Mucosa of stomach (tissue), 1 donor: ENCODE measurements around the gene RNF40.

Experiments used
- H3K27me3 ChIP-seq: one replicate; pipeline ENCODE4 v1.7.0; 2013; ENCODE audit warnings: mild to moderate bottlenecking, low read length; ENCODE audit not compliant: control insufficient read depth, insufficient read depth
- H3K36me3 ChIP-seq: one replicate; pipeline ENCODE4 v1.7.0; 2013; ENCODE audit warnings: low read length; ENCODE audit not compliant: control insufficient read depth, insufficient read depth
- H3K4me1 ChIP-seq: one replicate; pipeline ENCODE4 v1.7.0; 2013; ENCODE audit warnings: mild to moderate bottlenecking, low read length; ENCODE audit not compliant: control insufficient read depth, insufficient read depth
- H3K4me3 ChIP-seq: one replicate; pipeline ENCODE4 v1.7.0; 2013; ENCODE audit warnings: low read length
- H3K9ac ChIP-seq: one replicate; pipeline ENCODE4 v1.7.0; 2013; ENCODE audit warnings: mild to moderate bottlenecking, low read length, moderate library complexity
- H3K9me3 ChIP-seq: one replicate; pipeline ENCODE4 v1.7.0; 2013; ENCODE audit warnings: mild to moderate bottlenecking, low read length, moderate library complexity; ENCODE audit not compliant: control insufficient read depth
- donor health status: Pancreatic carcinoma.

RNF40 gene

DNA sequence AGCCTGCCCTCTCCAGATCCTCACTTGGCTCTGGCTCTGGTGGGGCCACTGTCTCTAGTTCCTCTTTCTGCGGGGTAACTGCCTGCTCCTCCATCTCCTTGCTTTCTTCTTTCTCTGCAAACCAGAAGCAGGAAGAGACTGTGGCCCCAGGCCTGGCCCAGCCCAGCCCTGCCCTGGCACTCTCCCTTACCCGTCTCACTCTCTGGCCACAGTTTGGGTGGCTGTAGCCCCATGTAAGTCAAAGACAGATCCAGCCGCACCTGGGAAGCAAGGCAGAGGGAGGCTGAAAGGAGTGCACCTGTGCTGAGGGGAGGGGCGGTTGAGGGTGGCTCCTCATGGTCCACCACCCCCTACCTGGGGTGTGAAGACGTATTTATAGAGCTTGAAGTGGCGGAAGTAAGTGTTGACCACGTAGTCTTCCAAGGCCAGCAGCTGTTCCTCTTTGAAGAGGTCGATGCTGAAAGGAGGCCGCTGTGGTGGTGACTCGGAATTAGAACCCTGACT is 3.1 kb upstream of the RNF40 start:
- Histone ChIP-seq H3K36me3 (no peaks in the 10 kb centered on the region), H3K9ac (no peak overlapping the region), H3K9me3 (no peaks in the 10 kb centered on the region)

DNA sequence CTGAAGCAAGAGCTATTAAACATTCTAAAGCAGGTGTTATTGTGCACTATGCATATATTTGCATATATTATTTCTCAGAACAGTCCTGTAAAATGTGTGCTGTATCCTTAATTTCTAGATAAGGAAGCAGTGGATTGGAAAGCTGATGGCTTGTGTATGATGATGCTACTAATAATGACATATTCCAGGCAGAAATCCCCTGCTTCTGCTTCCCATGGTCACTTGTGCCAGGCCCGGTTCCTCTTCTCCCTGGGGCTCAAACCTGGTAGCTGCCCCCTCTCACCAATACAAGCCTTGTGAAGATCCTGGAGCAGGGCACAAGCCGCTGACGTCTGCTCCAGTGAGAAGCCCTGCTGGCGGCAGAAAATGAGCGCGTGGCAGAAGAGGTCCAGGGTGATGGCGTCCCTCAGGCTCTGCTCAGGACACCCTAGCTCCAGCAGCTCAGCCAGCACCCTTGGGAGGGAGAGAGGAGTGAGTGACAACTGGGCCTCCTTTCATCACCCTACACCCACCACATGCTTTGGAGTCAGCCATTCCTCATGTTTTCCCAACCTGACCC is 2.0 kb upstream of the RNF40 start:
- H3K9ac ChIP-seq: no peak overlapping the region
- H3K36me3 ChIP-seq: peaks cover 7% of the 10 kb centered on the region
- no peaks in the 10 kb centered on the region for H3K9me3 ChIP-seq
- H3K4me1 ChIP-seq: peaks cover 19% of the 10 kb centered on the region
- H3K27me3 ChIP-seq: no peaks in the 10 kb centered on the region
- H3K4me3 ChIP-seq: no peak overlapping the region

More for the DNA sequence above, 3.1 kb upstream of the RNF40 start:
- Histone ChIP-seq H3K4me3 (no peak overlapping the region), H3K4me1 (peaks cover 19% of the 10 kb centered on the region), H3K27me3 (no peaks in the 10 kb centered on the region)

DNA sequence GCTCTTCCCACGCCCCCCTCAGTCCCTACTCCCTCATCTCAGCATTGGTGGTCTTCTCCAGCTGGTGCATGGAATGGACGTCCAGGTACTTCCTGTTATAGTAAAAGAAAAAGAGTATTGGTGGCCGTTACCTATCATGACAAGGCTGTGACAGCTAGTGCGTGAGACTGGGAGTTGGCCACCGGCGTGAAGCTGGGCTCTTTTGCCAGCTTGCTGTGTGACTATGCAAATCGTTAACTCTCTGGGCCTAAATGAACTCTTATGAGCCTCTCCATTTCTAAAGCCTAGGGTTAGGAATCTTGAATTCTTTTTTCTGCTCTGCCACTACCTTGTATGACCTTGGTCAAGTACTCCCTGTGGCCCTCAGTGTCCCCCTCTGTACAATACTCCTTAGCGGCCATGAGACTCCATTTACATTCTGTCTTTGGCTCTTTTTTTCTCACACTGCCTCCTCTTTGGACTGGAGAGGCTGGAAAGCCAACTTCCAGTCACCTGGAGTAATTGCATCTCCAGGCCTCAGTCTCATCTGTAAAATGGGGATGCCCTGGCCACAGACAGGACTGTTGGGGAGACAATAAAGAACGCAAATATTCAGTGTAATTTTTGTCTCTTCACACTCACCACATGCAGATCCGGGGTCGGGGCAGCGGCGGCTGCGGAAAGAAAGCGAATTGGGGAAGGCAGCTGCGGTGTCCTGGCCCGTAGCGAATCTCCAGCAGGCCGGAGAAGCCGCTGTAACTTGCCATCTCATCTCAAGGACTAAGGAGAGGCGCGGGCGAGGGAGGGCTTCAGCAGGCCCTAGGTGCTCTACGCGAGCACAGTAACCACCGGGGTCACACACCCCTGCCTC is 1.3 kb upstream of the RNF40 start:
- peaks cover 9% of the 10 kb centered on the region for H3K36me3 ChIP-seq
- H3K27me3 ChIP-seq: no peaks in the 10 kb centered on the region
- peak overlapping the region; percentile 96 for H3K9ac ChIP-seq
- H3K4me1 ChIP-seq: peaks cover 19% of the 10 kb centered on the region
- H3K4me3 ChIP-seq: no peak overlapping the region
- H3K9me3 ChIP-seq: no peaks in the 10 kb centered on the region

DNA sequence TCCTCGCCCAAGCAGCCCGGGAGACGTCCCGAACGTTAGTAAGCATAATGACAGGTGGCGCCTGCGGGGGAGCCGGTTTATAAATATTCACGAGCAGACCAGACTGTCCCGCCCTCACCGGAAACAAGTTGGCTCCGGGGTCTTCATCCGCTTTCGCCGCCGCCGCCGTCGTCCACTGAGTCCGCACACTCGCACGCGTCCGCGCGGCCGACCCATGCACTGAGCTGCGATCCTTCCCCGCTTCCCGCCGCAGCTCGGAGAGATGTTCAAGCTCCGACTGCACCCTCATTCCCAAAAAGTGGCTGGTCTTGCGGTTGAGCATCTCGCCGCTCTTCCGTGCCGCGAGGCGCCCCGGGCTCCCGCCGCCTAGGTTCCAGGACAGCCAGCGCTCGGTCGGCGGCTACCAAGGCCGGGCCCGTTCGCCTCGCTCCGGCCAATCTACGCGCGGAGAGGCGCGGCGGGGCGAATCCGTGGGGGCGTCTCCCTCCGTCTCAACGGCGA is 645 bp upstream of the RNF40 start:
- Histone ChIP-seq H3K36me3 (peaks cover 13% of the 10 kb centered on the region), H3K9ac (peak overlapping the region; percentile 96), H3K27me3 (no peaks in the 10 kb centered on the region), H3K4me1 (peaks cover 19% of the 10 kb centered on the region), H3K9me3 (no peaks in the 10 kb centered on the region), H3K4me3 (peak overlapping the region; percentile 83)

DNA sequence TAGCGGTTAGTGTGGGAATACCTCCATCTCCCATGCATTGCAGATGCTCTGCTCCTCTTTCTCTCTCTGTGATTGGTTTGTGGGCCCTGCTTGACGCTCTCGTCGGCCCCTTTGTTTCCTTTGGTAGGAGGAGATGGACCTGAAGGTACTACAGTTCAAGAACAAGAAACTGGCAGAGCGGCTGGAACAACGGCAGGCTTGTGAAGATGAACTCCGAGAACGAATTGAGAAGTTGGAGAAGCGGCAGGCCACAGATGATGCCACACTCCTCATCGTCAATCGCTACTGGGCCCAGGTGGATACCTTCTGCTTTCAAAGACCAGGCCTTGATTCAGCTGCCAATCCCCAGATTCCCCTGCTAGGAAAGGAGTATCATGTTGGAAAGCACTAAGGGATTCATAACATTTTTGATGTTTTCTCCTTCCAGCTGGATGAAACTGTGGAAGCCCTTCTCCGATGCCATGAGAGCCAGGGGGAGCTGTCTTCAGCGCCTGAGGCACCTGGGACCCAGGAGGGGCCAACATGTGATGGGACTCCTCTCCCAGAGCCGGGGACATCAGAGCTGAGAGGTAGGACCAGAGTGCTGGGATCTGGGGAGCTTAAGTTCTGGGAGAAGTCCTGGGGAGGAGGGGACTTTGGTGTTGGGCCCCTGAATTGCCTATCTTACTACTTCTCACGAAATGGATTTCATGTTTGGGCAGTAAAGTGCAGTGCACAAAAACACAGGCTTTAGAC is 1.0 kb downstream of the RNF40 start:
- peak overlapping the region; percentile 83 for H3K4me3 ChIP-seq
- H3K27me3 ChIP-seq: no peaks in the 10 kb centered on the region
- H3K4me1 ChIP-seq: peaks cover 19% of the 10 kb centered on the region
- H3K9ac ChIP-seq: peak overlapping the region; percentile 96
- H3K36me3 ChIP-seq: peaks cover 25% of the 10 kb centered on the region
- no peaks in the 10 kb centered on the region for H3K9me3 ChIP-seq

DNA sequence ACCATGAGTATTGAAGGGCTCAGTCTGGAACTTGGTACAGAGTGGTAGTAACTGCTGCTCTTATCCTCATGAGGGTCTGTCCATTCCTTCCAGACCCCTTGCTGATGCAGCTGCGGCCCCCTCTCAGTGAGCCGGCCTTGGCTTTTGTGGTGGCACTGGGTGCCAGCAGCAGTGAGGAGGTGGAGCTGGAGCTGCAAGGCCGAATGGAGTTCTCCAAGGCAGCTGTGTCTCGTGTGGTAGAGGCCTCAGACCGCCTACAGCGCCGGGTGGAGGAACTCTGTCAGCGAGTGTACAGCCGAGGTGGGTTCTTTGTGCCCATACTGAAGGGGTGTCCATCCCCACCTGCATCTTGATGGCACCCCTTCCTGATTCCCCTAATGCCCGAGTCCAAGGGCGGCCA is 2.0 kb downstream of the RNF40 start:
- no peaks in the 10 kb centered on the region for H3K27me3 ChIP-seq
- peaks cover 19% of the 10 kb centered on the region for H3K4me1 ChIP-seq
- H3K9ac ChIP-seq: no peak overlapping the region
- H3K9me3 ChIP-seq: no peaks in the 10 kb centered on the region
- no peak overlapping the region for H3K4me3 ChIP-seq
- H3K36me3 ChIP-seq: peaks cover 34% of the 10 kb centered on the region

DNA sequence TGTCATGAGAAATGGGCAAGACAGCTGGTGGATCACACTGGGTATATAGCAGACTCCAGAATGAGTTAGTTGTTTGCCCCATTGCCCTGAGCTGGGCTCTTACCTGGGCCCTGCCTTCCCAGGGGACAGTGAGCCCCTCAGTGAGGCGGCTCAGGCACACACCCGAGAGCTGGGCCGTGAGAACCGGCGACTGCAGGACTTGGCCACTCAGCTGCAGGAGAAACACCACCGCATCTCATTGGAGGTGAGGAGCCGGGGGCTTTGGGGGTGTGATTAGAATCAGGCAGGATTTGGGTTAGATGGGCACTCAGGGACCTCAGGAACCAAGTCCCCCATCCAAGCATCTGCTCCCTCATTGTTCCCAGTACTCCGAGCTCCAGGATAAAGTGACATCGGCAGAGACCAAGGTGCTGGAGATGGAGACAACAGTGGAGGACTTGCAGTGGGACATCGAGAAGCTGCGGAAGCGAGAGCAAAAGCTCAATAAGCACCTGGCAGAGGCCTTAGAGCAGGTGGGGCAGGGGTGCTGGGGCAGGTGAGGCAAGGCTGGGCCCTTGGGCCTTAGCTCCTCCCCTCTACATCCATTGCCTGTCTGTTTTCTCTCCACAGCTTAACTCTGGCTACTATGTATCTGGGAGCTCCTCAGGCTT is 2.8 kb downstream of the RNF40 start:
- no peaks in the 10 kb centered on the region for H3K9me3 ChIP-seq
- H3K4me3 ChIP-seq: no peak overlapping the region
- peaks cover 19% of the 10 kb centered on the region for H3K4me1 ChIP-seq
- H3K27me3 ChIP-seq: no peaks in the 10 kb centered on the region
- peaks cover 40% of the 10 kb centered on the region for H3K36me3 ChIP-seq
- H3K9ac ChIP-seq: no peak overlapping the region

DNA sequence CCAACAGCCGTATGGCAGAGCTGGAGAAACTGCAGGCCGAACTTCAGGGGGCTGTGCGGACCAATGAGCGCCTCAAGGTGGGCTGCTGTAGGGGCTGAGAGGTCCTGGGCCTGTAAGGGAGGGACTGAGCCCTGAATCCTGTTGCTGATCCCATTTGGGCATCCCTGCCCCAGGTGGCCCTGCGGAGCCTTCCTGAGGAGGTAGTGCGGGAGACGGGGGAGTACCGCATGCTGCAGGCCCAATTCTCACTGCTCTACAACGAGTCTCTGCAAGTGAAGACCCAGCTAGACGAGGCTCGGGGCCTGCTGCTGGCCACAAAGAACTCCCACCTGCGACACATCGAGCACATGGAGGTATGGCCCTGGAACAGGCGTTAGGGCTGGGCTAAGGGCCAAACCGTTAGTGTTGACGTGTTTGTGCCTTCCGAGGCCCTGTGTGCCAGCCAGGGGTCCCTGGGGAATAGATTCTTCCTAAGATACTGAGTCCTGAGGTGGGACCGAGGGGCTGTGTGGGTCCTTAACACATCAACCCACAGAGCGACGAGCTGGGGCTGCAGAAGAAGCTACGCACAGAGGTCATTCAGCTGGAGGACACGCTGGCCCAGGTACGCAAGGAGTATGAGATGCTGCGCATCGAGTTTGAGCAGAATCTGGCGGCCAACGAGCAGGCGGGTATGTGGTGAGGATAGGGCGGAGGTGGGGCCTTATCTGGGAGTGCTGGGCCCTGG is 4.2 kb downstream of the RNF40 start:
- peaks cover 12% of the 10 kb centered on the region for H3K4me1 ChIP-seq
- H3K9ac ChIP-seq: no peak overlapping the region
- H3K27me3 ChIP-seq: no peaks in the 10 kb centered on the region
- no peak overlapping the region for H3K4me3 ChIP-seq
- peaks cover 40% of the 10 kb centered on the region for H3K36me3 ChIP-seq
- no peaks in the 10 kb centered on the region for H3K9me3 ChIP-seq

DNA sequence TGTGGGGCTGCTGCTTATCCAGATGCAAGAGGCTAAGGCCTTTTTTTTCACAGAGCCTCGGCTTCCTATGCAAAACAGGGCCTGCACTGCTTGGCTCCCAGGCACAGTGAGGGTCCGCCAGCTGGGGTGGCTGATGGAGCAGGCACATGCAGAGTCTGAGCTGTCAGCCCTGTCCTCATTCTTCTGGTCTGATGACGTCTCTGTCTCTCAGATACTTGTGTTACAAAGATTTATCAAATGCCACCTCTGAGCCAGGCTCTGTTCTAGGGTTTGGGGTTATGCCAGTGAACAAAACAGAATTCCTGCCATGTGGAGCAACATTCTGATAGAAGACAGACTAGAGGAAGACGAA is 4.8 kb downstream of the RNF40 start:
- peaks cover 12% of the 10 kb centered on the region for H3K4me1 ChIP-seq
- H3K27me3 ChIP-seq: no peaks in the 10 kb centered on the region
- no peaks in the 10 kb centered on the region for H3K9me3 ChIP-seq
- no peak overlapping the region for H3K9ac ChIP-seq
- H3K4me3 ChIP-seq: no peak overlapping the region
- H3K36me3 ChIP-seq: peaks cover 40% of the 10 kb centered on the region

DNA sequence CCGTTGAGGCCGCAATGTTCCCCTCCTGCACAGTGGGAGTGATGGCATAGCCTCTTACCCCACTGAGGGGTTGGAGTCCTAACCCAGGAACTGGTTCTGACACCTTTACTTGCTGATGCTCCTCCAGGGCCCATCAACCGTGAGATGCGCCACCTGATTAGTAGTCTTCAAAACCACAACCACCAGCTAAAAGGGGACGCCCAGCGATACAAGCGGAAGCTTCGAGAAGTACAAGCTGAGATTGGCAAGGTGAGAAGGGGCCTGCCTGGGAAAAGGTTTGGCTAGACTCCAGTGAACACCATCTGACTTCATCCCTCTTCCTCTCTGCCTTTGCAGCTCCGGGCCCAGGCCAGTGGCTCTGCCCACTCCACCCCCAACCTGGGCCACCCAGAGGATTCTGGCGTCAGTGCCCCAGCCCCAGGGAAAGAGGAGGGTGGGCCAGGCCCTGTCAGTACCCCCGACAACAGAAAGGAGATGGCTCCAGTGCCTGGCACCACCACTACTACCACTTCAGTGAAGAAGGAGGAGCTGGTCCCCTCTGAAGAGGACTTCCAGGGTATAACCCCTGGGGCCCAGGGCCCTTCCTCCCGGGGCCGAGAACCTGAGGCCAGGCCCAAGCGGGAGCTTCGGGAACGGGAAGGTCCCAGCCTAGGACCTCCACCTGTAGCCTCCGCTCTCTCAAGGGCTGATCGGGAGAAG is 5.8 kb downstream of the RNF40 start:
- no peak overlapping the region for H3K4me3 ChIP-seq
- H3K27me3 ChIP-seq: no peaks in the 10 kb centered on the region
- no peak overlapping the region for H3K9ac ChIP-seq
- H3K4me1 ChIP-seq: peaks cover 8% of the 10 kb centered on the region
- peaks cover 47% of the 10 kb centered on the region for H3K36me3 ChIP-seq
- no peaks in the 10 kb centered on the region for H3K9me3 ChIP-seq
